ENCODE results near the gene PRR12. TPM values are rescaled to one million over a fixed set of nuclear protein-coding genes. Genes with fewer than 3 reads are reported as not detected.
A peak's percentile ranks its signal among the peaks of the same experiment; 100 is the strongest.

Gene PRR12
- total and polyA plus RNA-seq, 2 donors, result 2.3 to 10.2 TPM

GRCh38 chr19:49551531-49551930, 39.5 kb upstream of the PRR12 start:
- WGBS, result 92% methylated on average over 7 of the region's 7 CpGs
- Histone ChIP-seq H3K36me3 (ENCODE audit: control insufficient read depth in 2 of 2, insufficient read depth in 2 of 2, low read length in 1 of 2) (peaks cover 21 to 22% of the 10 kb centered on the region in 2 donors), H3K4me1 (ENCODE audit: control insufficient read depth in 2 of 2, insufficient read depth in 2 of 2, low read length in 2 of 2) (peaks cover 13 to 70% of the 10 kb centered on the region in 2 donors), H3K27ac (ENCODE audit: low read depth in 1 of 2, low read length in 1 of 2) (peak overlapping the region; percentile 32 to 52), H3K9me3 (ENCODE audit: control insufficient read depth in 2 of 2, insufficient read depth in 1 of 2, low read length in 1 of 2) (peaks cover 2 to 7% of the 10 kb centered on the region in 2 donors), H3K27me3 (ENCODE audit: control insufficient read depth in 2 of 2, insufficient read depth in 1 of 2, low read length in 1 of 2) (no peaks in the 10 kb centered on the region), H3K4me3 (ENCODE audit: low read length in 2 of 2) (no peak overlapping the region)
- no peak for DNase-seq (ENCODE audit: low read depth in 6 of 9, low spot score in 9 of 9)

- peaks cover 33 to 34% of the 10 kb centered on the region in 2 donors for H3K36me3 ChIP-seq (ENCODE audit: control insufficient read depth in 2 of 2, insufficient read depth in 2 of 2, low read length in 1 of 2)
- peak overlapping the region; percentile 84 to 86 for H3K27ac ChIP-seq (ENCODE audit: low read depth in 1 of 2, low read length in 1 of 2)
- H3K4me3 ChIP-seq (ENCODE audit: low read length in 2 of 2), result no peak overlapping the region
- H3K27me3 ChIP-seq (ENCODE audit: control insufficient read depth in 2 of 2, insufficient read depth in 1 of 2, low read length in 1 of 2), result no peaks in the 10 kb centered on the region
- WGBS, result 83% methylated on average over 11 of the region's 11 CpGs
- peak in 2 of 9 donors; percentile 55 to 72 for DNase-seq (ENCODE audit: low read depth in 6 of 9, low spot score in 9 of 9)
- peaks cover 2 to 9% of the 10 kb centered on the region in 2 donors for H3K9me3 ChIP-seq (ENCODE audit: control insufficient read depth in 2 of 2, insufficient read depth in 1 of 2, low read length in 1 of 2)
- peaks cover 9 to 69% of the 10 kb centered on the region in 2 donors for H3K4me1 ChIP-seq (ENCODE audit: control insufficient read depth in 2 of 2, insufficient read depth in 2 of 2, low read length in 2 of 2)
These were observed 38.2 kb upstream of the PRR12 start for GRCh38 chr19:49552749-49553148.

GRCh38 chr19:49553451-49554271, 37.3 kb upstream of the PRR12 start:
- H3K27ac ChIP-seq (ENCODE audit: low read depth in 1 of 2, low read length in 1 of 2), result peak overlapping the region; percentile 33 to 56
- no peaks in the 10 kb centered on the region for H3K27me3 ChIP-seq (ENCODE audit: control insufficient read depth in 2 of 2, insufficient read depth in 1 of 2, low read length in 1 of 2)
- no peak overlapping the region for H3K4me3 ChIP-seq (ENCODE audit: low read length in 2 of 2)
- peak in 1 of 9 donors; percentile 43 for DNase-seq (ENCODE audit: low read depth in 6 of 9, low spot score in 9 of 9)
- peaks cover 2 to 9% of the 10 kb centered on the region in 2 donors for H3K9me3 ChIP-seq (ENCODE audit: control insufficient read depth in 2 of 2, insufficient read depth in 1 of 2, low read length in 1 of 2)
- H3K36me3 ChIP-seq (ENCODE audit: control insufficient read depth in 2 of 2, insufficient read depth in 2 of 2, low read length in 1 of 2), result peaks cover 40 to 43% of the 10 kb centered on the region in 2 donors
- WGBS, result 89% methylated on average over 10 of the region's 10 CpGs
- peaks cover 9 to 68% of the 10 kb centered on the region in 2 donors for H3K4me1 ChIP-seq (ENCODE audit: control insufficient read depth in 2 of 2, insufficient read depth in 2 of 2, low read length in 2 of 2)

GRCh38 chr19:49554701-49555181, 36.2 kb upstream of the PRR12 start:
- Histone ChIP-seq H3K27me3 (ENCODE audit: control insufficient read depth in 2 of 2, insufficient read depth in 1 of 2, low read length in 1 of 2) (no peaks in the 10 kb centered on the region), H3K36me3 (ENCODE audit: control insufficient read depth in 2 of 2, insufficient read depth in 2 of 2, low read length in 1 of 2) (peaks cover 51 to 54% of the 10 kb centered on the region in 2 donors), H3K27ac (ENCODE audit: low read depth in 1 of 2, low read length in 1 of 2) (peak overlapping the region; percentile 77 to 81), H3K9me3 (ENCODE audit: control insufficient read depth in 2 of 2, insufficient read depth in 1 of 2, low read length in 1 of 2) (peaks cover 2 to 9% of the 10 kb centered on the region in 2 donors), H3K4me3 (ENCODE audit: low read length in 2 of 2) (no peak overlapping the region), H3K4me1 (ENCODE audit: control insufficient read depth in 2 of 2, insufficient read depth in 2 of 2, low read length in 2 of 2) (peaks cover 7 to 68% of the 10 kb centered on the region in 2 donors)
- peak in 2 of 9 donors; percentile 49 to 66 for DNase-seq (ENCODE audit: low read depth in 6 of 9, low spot score in 9 of 9)
- WGBS, result 47% methylated on average over 17 of the region's 17 CpGs

- no peak overlapping the region for H3K4me3 ChIP-seq (ENCODE audit: low read length in 2 of 2)
- H3K9me3 ChIP-seq (ENCODE audit: control insufficient read depth in 2 of 2, insufficient read depth in 1 of 2, low read length in 1 of 2), result peaks cover 2 to 9% of the 10 kb centered on the region in 2 donors
- peaks cover 57 to 59% of the 10 kb centered on the region in 2 donors for H3K36me3 ChIP-seq (ENCODE audit: control insufficient read depth in 2 of 2, insufficient read depth in 2 of 2, low read length in 1 of 2)
- H3K27me3 ChIP-seq (ENCODE audit: control insufficient read depth in 2 of 2, insufficient read depth in 1 of 2, low read length in 1 of 2), result no peaks in the 10 kb centered on the region
- peak overlapping the region in 1 of 2 donors; percentile 55 for H3K27ac ChIP-seq (ENCODE audit: low read depth in 1 of 2, low read length in 1 of 2)
- 96% methylated on average over 52 of the region's 53 CpGs for WGBS
- DNase-seq (ENCODE audit: low read depth in 6 of 9, low spot score in 9 of 9), result peak in 2 of 9 donors; percentile 47 to 58
- peaks cover 13 to 79% of the 10 kb centered on the region in 2 donors for H3K4me1 ChIP-seq (ENCODE audit: control insufficient read depth in 2 of 2, insufficient read depth in 2 of 2, low read length in 2 of 2)
These were observed 35.2 kb upstream of the PRR12 start for GRCh38 chr19:49555600-49556411.

- 96% methylated on average over 66 of the region's 66 CpGs for WGBS
- peaks cover 2 to 9% of the 10 kb centered on the region in 2 donors for H3K9me3 ChIP-seq (ENCODE audit: control insufficient read depth in 2 of 2, insufficient read depth in 1 of 2, low read length in 1 of 2)
- H3K4me1 ChIP-seq (ENCODE audit: control insufficient read depth in 2 of 2, insufficient read depth in 2 of 2, low read length in 2 of 2), result peaks cover 16 to 85% of the 10 kb centered on the region in 2 donors
- H3K36me3 ChIP-seq (ENCODE audit: control insufficient read depth in 2 of 2, insufficient read depth in 2 of 2, low read length in 1 of 2), result peaks cover 57 to 59% of the 10 kb centered on the region in 2 donors
- no peak overlapping the region for H3K27ac ChIP-seq (ENCODE audit: low read depth in 1 of 2, low read length in 1 of 2)
- DNase-seq (ENCODE audit: low read depth in 6 of 9, low spot score in 9 of 9), result no peak
- no peak overlapping the region for H3K4me3 ChIP-seq (ENCODE audit: low read length in 2 of 2)
- H3K27me3 ChIP-seq (ENCODE audit: control insufficient read depth in 2 of 2, insufficient read depth in 1 of 2, low read length in 1 of 2), result no peaks in the 10 kb centered on the region
These were observed 34.3 kb upstream of the PRR12 start for GRCh38 chr19:49556412-49557398.

- Histone ChIP-seq H3K4me3 (ENCODE audit: low read length in 2 of 2) (no peak overlapping the region), H3K27ac (ENCODE audit: low read depth in 1 of 2, low read length in 1 of 2) (peak overlapping the region; percentile 3 to 21), H3K36me3 (ENCODE audit: control insufficient read depth in 2 of 2, insufficient read depth in 2 of 2, low read length in 1 of 2) (peaks cover 56 to 59% of the 10 kb centered on the region in 2 donors), H3K27me3 (ENCODE audit: control insufficient read depth in 2 of 2, insufficient read depth in 1 of 2, low read length in 1 of 2) (no peaks in the 10 kb centered on the region), H3K4me1 (ENCODE audit: control insufficient read depth in 2 of 2, insufficient read depth in 2 of 2, low read length in 2 of 2) (peaks cover 16 to 85% of the 10 kb centered on the region in 2 donors), H3K9me3 (ENCODE audit: control insufficient read depth in 2 of 2, insufficient read depth in 1 of 2, low read length in 1 of 2) (peaks cover 2 to 9% of the 10 kb centered on the region in 2 donors)
- no peak for DNase-seq (ENCODE audit: low read depth in 6 of 9, low spot score in 9 of 9)
- 96% methylated on average over 18 of the region's 18 CpGs for WGBS
These were observed 33.2 kb upstream of the PRR12 start for GRCh38 chr19:49557641-49558325.

- Histone ChIP-seq H3K27me3 (ENCODE audit: control insufficient read depth in 2 of 2, insufficient read depth in 1 of 2, low read length in 1 of 2) (no peaks in the 10 kb centered on the region), H3K27ac (ENCODE audit: low read depth in 1 of 2, low read length in 1 of 2) (peak overlapping the region; percentile 20 to 56), H3K4me3 (ENCODE audit: low read length in 2 of 2) (no peak overlapping the region), H3K4me1 (ENCODE audit: control insufficient read depth in 2 of 2, insufficient read depth in 2 of 2, low read length in 2 of 2) (peaks cover 16 to 86% of the 10 kb centered on the region in 2 donors), H3K9me3 (ENCODE audit: control insufficient read depth in 2 of 2, insufficient read depth in 1 of 2, low read length in 1 of 2) (peaks cover 2 to 9% of the 10 kb centered on the region in 2 donors), H3K36me3 (ENCODE audit: control insufficient read depth in 2 of 2, insufficient read depth in 2 of 2, low read length in 1 of 2) (peaks cover 54 to 59% of the 10 kb centered on the region in 2 donors)
- 90% methylated on average over 7 of the region's 7 CpGs for WGBS
- no peak for DNase-seq (ENCODE audit: low read depth in 6 of 9, low spot score in 9 of 9)
These were observed 32.4 kb upstream of the PRR12 start for GRCh38 chr19:49558591-49558990.
